IMR-90 (cell line): ENCODE measurements around the gene SCARF1.

Source experiments
- CEBPB ChIP-seq: IDR thresholded peaks from 2 replicates; pipeline ENCODE4 v1.6.1; 2012; ENCODE audit warnings: low read depth, low read length, improper control_type of control experiment
- MAZ ChIP-seq: IDR thresholded peaks from 2 replicates; pipeline ENCODE4 v1.6.1; 2012; ENCODE audit warnings: low read depth, mild to moderate bottlenecking, low read length, improper control_type of control experiment, moderate library complexity, borderline replicate concordance
- NFE2L2 ChIP-seq: fragments of 150-350 bp; IDR thresholded peaks from 2 replicates; pipeline ENCODE4 v1.6.1; 2016; ENCODE audit warnings: low read depth, mild to moderate bottlenecking, low read length
- POLR2A ChIP-seq: IDR thresholded peaks from 2 replicates; pipeline ENCODE4 v1.6.1; 2012; ENCODE audit warnings: mild to moderate bottlenecking, low read depth, low read length
- RAD21 ChIP-seq: IDR thresholded peaks from 2 replicates; pipeline ENCODE4 v1.6.1; 2012; ENCODE audit warnings: low read length, improper control_type of control experiment
- RCOR1 ChIP-seq: IDR thresholded peaks from 2 replicates; pipeline ENCODE4 v1.6.1; 2012; ENCODE audit warnings: mild to moderate bottlenecking, low read length, improper control_type of control experiment; ENCODE audit not compliant: insufficient replicate concordance
- RFX5 ChIP-seq: IDR thresholded peaks from 2 replicates; pipeline ENCODE4 v1.8.0; 2012; ENCODE audit warnings: low read depth, mild to moderate bottlenecking, low read length, moderate library complexity
- TF ChIP-seq, protein P1 (sequence below): conservative IDR thresholded peaks from 2 replicates; pipeline ENCODE4 v1.5.1; 2012; ENCODE audit warnings: mild to moderate bottlenecking, low read depth, low read length, improper control_type of control experiment

DNA sequence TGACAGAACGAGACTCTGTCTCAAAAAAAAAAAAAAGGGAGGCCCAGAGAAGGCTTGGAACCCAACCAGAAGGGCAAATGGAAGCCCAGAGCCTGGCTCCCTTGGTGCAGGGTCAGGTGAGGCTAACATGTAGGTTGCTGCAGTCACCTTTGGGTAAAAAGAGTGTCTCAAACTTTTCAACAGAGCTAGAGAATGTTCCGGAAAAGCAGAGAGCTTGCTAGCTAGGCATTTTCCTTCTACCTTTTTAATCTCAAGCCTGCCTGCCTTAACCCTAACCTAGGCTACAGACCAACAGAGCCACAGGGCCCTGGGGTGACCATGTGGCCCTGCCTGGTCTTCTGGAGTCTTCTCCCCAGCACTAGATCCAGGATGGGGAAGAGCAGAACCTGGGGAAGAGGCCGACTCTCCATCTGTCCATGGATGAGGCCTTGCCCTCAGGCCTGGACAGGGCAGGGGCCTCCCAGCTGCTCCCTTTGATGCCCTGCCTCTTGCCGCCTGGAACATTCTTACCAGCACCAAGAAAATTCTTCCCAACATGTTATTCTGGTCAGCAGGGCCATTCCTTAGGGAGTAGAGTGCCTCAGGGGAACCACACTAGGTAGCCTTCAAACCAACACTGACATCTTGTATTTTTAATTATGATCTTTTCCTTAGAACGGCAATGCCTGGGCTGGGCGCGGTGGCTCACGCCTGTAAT is 47.0 kb downstream of the SCARF1 start:
- TF ChIP-seq, protein P1, sequence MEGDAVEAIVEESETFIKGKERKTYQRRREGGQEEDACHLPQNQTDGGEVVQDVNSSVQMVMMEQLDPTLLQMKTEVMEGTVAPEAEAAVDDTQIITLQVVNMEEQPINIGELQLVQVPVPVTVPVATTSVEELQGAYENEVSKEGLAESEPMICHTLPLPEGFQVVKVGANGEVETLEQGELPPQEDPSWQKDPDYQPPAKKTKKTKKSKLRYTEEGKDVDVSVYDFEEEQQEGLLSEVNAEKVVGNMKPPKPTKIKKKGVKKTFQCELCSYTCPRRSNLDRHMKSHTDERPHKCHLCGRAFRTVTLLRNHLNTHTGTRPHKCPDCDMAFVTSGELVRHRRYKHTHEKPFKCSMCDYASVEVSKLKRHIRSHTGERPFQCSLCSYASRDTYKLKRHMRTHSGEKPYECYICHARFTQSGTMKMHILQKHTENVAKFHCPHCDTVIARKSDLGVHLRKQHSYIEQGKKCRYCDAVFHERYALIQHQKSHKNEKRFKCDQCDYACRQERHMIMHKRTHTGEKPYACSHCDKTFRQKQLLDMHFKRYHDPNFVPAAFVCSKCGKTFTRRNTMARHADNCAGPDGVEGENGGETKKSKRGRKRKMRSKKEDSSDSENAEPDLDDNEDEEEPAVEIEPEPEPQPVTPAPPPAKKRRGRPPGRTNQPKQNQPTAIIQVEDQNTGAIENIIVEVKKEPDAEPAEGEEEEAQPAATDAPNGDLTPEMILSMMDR = no peak
- TF ChIP-seq RFX5 (no peak), MAZ (no peak), RCOR1 (no peak), POLR2A (no peak), RAD21 (no peak), NFE2L2 (no peak), CEBPB (no peak)
